HG02642 (cell line): ENCODE data around the gene BPIFA3.

Source experiments
- ATAC-seq: cut with Tn5 transposase; IDR thresholded peaks from one replicate; pipeline ENCODE4 v1.9.1; 2021; ENCODE audit warnings: mild to moderate bottlenecking; ENCODE audit not compliant: unreplicated experiment, poor library complexity

The BPIFA3 gene

GRCh38 chr20:33210371-33210770, 6.8 kb upstream of the BPIFA3 start:
- no peak for ATAC-seq

GRCh38 chr20:33211817-33212424, 5.2 kb upstream of the BPIFA3 start:
- no peak for ATAC-seq

- no peak for ATAC-seq
These were observed 7.2 kb downstream of the BPIFA3 start for GRCh38 chr20:33224399-33224798.

- no peak for ATAC-seq
These were observed 12.7 kb downstream of the BPIFA3 start for GRCh38 chr20:33229843-33230242.

- no peak for ATAC-seq
These were observed 14.1 kb downstream of the BPIFA3 start for GRCh38 chr20:33231237-33231636.

GRCh38 chr20:33232486-33233072, 15.4 kb downstream of the BPIFA3 start:
- no peak for ATAC-seq

GRCh38 chr20:33233129-33233774, 16.1 kb downstream of the BPIFA3 start:
- ATAC-seq = no peak

GRCh38 chr20:33234050-33234449, 16.9 kb downstream of the BPIFA3 start:
- no peak for ATAC-seq

- no peak for ATAC-seq
These were observed 18.5 kb downstream of the BPIFA3 start, which contains the start of gene BPIFA1 for GRCh38 chr20:33235696-33236095. Gene BPIFA1 (plus strand): TSS chr20:33235996. CDS start chr20:33237712, 1,716 bp downstream.

GRCh38 chr20:33236351-33236750, 19.2 kb downstream of the BPIFA3 start:
- ATAC-seq = no peak

GRCh38 chr20:33237989-33238388, 20.8 kb downstream of the BPIFA3 start:
- ATAC-seq = no peak

- ATAC-seq = no peak
These were observed 22.3 kb downstream of the BPIFA3 start for GRCh38 chr20:33239418-33239817.

GRCh38 chr20:33239979-33240736, 23.0 kb downstream of the BPIFA3 start:
- ATAC-seq = no peak

GRCh38 chr20:33240923-33241322, 23.8 kb downstream of the BPIFA3 start:
- ATAC-seq = no peak

GRCh38 chr20:33242319-33243100, 25.4 kb downstream of the BPIFA3 start:
- ATAC-seq = no peak

GRCh38 chr20:33246077-33246476, 28.9 kb downstream of the BPIFA3 start:
- no peak for ATAC-seq

- no peak for ATAC-seq
These were observed 32.3 kb downstream of the BPIFA3 start for GRCh38 chr20:33249456-33249855.

GRCh38 chr20:33250666-33251065, 33.5 kb downstream of the BPIFA3 start:
- ATAC-seq = no peak

- ATAC-seq = no peak
These were observed 34.3 kb downstream of the BPIFA3 start for GRCh38 chr20:33251496-33251895.

- ATAC-seq = no peak
These were observed 35.3 kb downstream of the BPIFA3 start for GRCh38 chr20:33252460-33252859.
